Body of pancreas (tissue), 4 donors: ENCODE results near the gene TMED5.
A peak's percentile ranks its signal among the peaks of the same experiment; 100 is the strongest.

Source experiments
- CTCF ChIP-seq, 7 experiments: fragments of 450-650 bp in 4 of 7; fragments of 200-600 bp in 3 of 7; sonication (generic) in 3 of 7; IDR thresholded peaks; one replicate each; pipeline ENCODE4 v1.5.1; 2016 to 2019; ENCODE audit warnings: antibody characterized with exemption in 7 of 7
- POLR2A ChIP-seq, 3 donors: fragments of 450-650 bp; IDR thresholded peaks; one replicate each; pipeline ENCODE4 v1.6.1; 2016; ENCODE audit warnings: antibody characterized with exemption in 3 of 3, mild to moderate bottlenecking in 2 of 3

- TF ChIP-seq CTCF (IDR thresholded peaks at IDR 0.05): peak in 5 of 7 experiments; percentile 16 to 63 (median 41)
- peak; percentile 94 to 98 (median 98) for TF ChIP-seq POLR2A (IDR thresholded peaks at IDR 0.05)
Measured at GRCh38 chr1:93179886-93180722, at the start of gene TMED5.
